Tibial artery (tissue), 4 donors: ENCODE results near the gene MCL1.

Experiments used
- DNase-seq, 2 donors: peaks; one replicate each; pipeline ENCODE4 v3.0.0-alpha.2; 2019
- H3K27ac ChIP-seq, 2 donors: fragments of 200-600 bp; sonication (generic) in 1 of 2; 1 replicate in 1 of 2; 2 replicates in 1 of 2; pipeline ENCODE4 v1.5.1; 2018 to 2019; ENCODE audit warnings: mild to moderate bottlenecking in 1 of 2
- H3K27me3 ChIP-seq, 2 donors: fragments of 200-600 bp; sonication (generic) in 1 of 2; one replicate each; pipeline versions ENCODE4 v1.5.1 to v1.6.0; 2016 to 2019
- H3K36me3 ChIP-seq, 3 donors: fragments of 200-600 bp; sonication (generic) in 2 of 3; one replicate each; pipeline ENCODE4 v1.5.1; 2016 to 2019; ENCODE audit warnings: mild to moderate bottlenecking in 2 of 3
- H3K4me1 ChIP-seq, 4 donors: fragments of 200-600 bp; sonication (generic) in 2 of 4; 1 replicate in 3 of 4; 2 replicates in 1 of 4; pipeline ENCODE4 v1.5.1; 2016 to 2019
- H3K4me3 ChIP-seq, 2 donors: fragments of 200-600 bp; sonication (generic) in 1 of 2; 1 replicate in 1 of 2; 2 replicates in 1 of 2; pipeline ENCODE4 v1.5.1; 2018 to 2019; ENCODE audit warnings: mild to moderate bottlenecking in 2 of 2
- H3K9me3 ChIP-seq, 3 donors: fragments of 200-600 bp; sonication (generic) in 1 of 3; one replicate each; pipeline ENCODE4 v1.5.1; 2016 to 2019
- intact Hi-C: fragments of 100-400 bp; cut with DNase I; formaldehyde crosslinking; loops from one replicate; pipeline ENCODE4 v1.15.0; 2023; ENCODE audit warnings: low total_unique reads
- TF ChIP-seq, protein P1 (sequence below), 2 experiments: fragments of 200-600 bp in 1 of 2; fragments of 450-650 bp in 1 of 2; IDR thresholded peaks; one replicate each; pipeline ENCODE4 v1.5.1; 2017 to 2019; ENCODE audit warnings: antibody characterized with exemption in 2 of 2, mild to moderate bottlenecking in 1 of 2, moderate library complexity in 1 of 2

MCL1 gene

DNA sequence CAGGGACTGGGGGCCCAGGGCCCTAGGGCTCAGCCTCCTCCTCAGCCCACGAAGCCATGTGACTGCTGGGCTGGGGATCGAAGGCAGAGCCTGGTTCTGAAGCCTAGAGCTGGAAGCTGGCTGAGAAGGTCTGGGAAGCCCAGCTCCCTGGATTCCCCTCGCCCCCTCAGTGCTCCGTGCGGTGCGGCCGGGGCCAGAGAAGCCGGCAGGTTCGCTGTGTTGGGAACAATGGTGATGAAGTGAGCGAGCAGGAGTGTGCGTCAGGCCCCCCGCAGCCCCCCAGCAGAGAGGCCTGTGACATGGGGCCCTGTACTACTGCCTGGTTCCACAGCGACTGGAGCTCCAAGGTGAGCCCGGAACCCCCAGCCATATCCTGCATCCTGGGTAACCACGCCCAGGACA is 21.1 kb downstream of the MCL1 start:
- Histone ChIP-seq H3K27me3 (no peaks in the 10 kb centered on the region), H3K4me3 (peak overlapping the region in 1 of 2 donors; percentile 33), H3K4me1 (peaks cover 8 to 65% (median 54%) of the 10 kb centered on the region in 4 donors), H3K27ac (peak overlapping the region; percentile 99), H3K9me3 (no peaks in the 10 kb centered on the region), H3K36me3 (peaks cover 0 to 44% (median 39%) of the 10 kb centered on the region in 3 donors)
- TF ChIP-seq, protein P1, sequence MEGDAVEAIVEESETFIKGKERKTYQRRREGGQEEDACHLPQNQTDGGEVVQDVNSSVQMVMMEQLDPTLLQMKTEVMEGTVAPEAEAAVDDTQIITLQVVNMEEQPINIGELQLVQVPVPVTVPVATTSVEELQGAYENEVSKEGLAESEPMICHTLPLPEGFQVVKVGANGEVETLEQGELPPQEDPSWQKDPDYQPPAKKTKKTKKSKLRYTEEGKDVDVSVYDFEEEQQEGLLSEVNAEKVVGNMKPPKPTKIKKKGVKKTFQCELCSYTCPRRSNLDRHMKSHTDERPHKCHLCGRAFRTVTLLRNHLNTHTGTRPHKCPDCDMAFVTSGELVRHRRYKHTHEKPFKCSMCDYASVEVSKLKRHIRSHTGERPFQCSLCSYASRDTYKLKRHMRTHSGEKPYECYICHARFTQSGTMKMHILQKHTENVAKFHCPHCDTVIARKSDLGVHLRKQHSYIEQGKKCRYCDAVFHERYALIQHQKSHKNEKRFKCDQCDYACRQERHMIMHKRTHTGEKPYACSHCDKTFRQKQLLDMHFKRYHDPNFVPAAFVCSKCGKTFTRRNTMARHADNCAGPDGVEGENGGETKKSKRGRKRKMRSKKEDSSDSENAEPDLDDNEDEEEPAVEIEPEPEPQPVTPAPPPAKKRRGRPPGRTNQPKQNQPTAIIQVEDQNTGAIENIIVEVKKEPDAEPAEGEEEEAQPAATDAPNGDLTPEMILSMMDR (IDR thresholded peaks at IDR 0.05): no peak
- peak in 1 of 2 donors; percentile 62 for DNase-seq
- intact Hi-C loops: loop anchor here (10.0 kb wide), 1 partner anchor 446 kb away; the partner anchor contains the start of genes MINDY1 and PRUNE1

DNA sequence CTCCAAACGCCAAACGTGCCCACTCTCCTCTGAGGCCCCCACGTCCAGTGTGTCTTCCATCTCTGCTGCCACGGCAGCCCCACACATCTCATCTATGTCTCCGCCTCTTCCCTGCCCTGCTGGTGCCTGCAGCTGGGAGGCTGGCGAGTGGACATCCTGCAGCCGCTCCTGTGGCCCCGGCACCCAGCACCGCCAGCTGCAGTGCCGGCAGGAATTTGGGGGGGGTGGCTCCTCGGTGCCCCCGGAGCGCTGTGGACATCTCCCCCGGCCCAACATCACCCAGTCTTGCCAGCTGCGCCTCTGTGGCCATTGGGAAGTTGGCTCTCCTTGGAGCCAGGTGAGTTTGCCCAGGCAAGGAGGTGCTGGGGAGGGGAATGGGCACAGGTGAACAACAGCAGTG is 21.6 kb downstream of the MCL1 start:
- no peaks in the 10 kb centered on the region for H3K27me3 ChIP-seq
- intact Hi-C loops: loop anchor here (10.0 kb wide), 1 partner anchor 447 kb away; the partner anchor contains the start of genes MINDY1 and PRUNE1
- no peak overlapping the region for H3K4me3 ChIP-seq
- peak overlapping the region; percentile 99 for H3K27ac ChIP-seq
- peaks cover 0 to 44% (median 39%) of the 10 kb centered on the region in 3 donors for H3K36me3 ChIP-seq
- peak in 1 of 2 donors; percentile 67 for DNase-seq
- peaks cover 5 to 65% (median 54%) of the 10 kb centered on the region in 4 donors for H3K4me1 ChIP-seq
- TF ChIP-seq, protein P1 (IDR thresholded peaks at IDR 0.05): no peak
- H3K9me3 ChIP-seq: no peaks in the 10 kb centered on the region

DNA sequence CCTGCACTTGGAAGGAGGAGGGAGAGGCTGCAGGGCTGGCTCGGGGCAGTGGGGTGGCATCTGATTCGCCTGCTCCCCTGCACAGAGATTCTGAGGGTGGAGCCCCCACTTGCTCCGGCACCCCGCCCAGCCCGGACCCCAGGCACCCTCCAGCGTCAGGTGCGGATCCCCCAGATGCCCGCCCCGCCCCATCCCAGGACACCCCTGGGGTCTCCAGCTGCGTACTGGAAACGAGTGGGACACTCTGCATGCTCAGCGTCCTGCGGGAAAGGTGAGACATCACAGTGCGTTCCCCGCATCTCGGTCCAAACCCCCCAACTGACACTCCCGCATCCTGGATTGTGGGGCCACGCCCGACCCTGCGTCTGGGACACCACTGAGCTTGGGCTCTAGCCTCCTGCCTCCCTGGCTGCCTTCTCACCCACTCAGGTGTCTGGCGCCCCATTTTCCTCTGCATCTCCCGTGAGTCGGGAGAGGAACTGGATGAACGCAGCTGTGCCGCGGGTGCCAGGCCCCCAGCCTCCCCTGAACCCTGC is 22.3 kb downstream of the MCL1 start:
- no peak for DNase-seq
- Histone ChIP-seq H3K4me1 (peaks cover under 1 to 65% (median 54%) of the 10 kb centered on the region in 4 donors), H3K36me3 (peaks cover 0 to 44% (median 39%) of the 10 kb centered on the region in 3 donors), H3K9me3 (no peaks in the 10 kb centered on the region), H3K27me3 (no peaks in the 10 kb centered on the region), H3K27ac (peak overlapping the region in 1 of 2 donors; percentile 99), H3K4me3 (no peak overlapping the region)
- TF ChIP-seq, protein P1 (IDR thresholded peaks at IDR 0.05): no peak
- intact Hi-C loops: loop anchor here (10.0 kb wide), 1 partner anchor 448 kb away; the partner anchor contains the start of genes MINDY1 and PRUNE1

DNA sequence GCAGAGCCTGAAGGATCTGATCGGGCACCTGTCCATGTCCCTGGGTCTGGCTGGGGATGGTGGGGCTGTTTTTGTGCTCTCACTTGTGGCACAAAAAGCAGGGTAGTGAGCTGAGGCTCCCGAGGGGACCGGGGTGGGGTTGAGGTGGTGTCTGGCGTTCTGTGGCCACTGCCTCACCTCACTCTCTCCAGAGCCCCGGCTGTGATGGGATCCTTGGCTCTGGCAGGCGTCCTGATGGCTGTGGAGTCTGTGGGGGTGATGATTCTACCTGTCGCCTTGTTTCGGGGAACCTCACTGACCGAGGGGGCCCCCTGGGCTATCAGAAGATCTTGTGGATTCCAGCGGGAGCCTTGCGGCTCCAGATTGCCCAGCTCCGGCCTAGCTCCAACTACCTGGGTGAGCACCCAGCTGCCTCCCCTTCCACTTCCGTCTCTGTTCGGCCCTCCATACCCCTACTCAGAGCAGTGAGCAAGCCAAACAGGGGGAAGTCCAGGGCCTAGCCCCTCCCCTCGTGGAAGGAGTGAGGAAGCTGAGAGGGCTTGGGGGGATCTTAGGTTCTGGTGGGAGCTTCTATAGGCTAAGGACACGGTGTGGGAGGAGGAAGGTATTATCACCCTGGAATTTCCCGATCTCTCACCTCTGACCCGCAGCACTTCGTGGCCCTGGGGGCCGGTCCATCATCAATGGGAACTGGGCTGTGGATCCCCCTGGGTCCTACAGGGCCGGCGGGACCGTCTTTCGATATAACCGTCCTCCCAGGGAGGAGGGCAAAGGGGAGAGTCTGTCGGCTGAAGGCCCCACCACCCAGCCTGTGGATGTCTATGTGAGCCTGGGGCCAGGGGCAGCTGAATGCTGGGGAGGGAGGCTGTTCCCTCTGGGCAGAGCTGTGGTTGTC is 23.2 kb downstream of the MCL1 start:
- DNase-seq: no peak
- no peak overlapping the region for H3K27ac ChIP-seq
- no peak overlapping the region for H3K4me3 ChIP-seq
- H3K36me3 ChIP-seq: peaks cover 0 to 44% (median 39%) of the 10 kb centered on the region in 3 donors
- H3K27me3 ChIP-seq: no peaks in the 10 kb centered on the region
- intact Hi-C loops: loop anchor here (10.0 kb wide), 1 partner anchor 449 kb away; the partner anchor contains the start of genes MINDY1 and PRUNE1
- H3K4me1 ChIP-seq: peaks cover 3 to 73% (median 61%) of the 10 kb centered on the region in 4 donors
- TF ChIP-seq, protein P1 (IDR thresholded peaks at IDR 0.05): no peak
- no peaks in the 10 kb centered on the region for H3K9me3 ChIP-seq

DNA sequence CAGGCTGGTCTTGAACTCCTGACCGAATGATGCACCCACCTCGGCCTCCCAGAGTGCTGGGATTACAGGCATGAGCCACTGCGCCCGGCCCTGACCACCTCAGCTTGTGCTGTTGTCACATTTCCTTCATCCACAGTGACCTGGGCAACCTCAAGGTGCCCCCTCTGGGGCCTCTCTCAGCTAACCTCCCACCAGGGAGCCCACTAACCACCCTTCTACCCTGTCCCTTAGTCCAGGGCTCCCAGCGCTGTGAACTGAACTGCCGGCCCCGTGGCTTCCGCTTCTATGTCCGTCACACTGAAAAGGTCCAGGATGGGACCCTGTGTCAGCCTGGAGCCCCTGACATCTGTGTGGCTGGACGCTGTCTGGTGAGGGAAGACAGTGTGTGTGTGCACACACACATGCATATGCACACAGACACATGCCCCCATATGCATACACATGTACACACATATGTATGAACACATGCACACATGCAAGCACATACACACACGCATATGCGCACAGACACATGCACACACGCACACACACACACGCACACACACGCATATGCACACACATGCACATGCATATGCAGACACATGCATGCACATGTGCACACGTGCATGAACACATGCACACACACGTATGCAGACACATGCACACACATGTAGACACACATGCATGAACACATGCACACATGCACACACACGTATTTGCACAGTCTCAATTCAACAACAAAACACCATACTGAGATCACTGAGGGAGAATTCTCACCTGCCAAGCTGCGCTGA is 24.0 kb downstream of the MCL1 start:
- H3K4me1 ChIP-seq: peaks cover 3 to 76% (median 65%) of the 10 kb centered on the region in 4 donors
- intact Hi-C loops: loop anchor here (10.0 kb wide), 1 partner anchor 449 kb away; the partner anchor contains the start of genes MINDY1 and PRUNE1
- no peak overlapping the region for H3K27ac ChIP-seq
- H3K27me3 ChIP-seq: no peaks in the 10 kb centered on the region
- no peak for DNase-seq
- no peak overlapping the region for H3K4me3 ChIP-seq
- H3K36me3 ChIP-seq: peaks cover 0 to 44% (median 39%) of the 10 kb centered on the region in 3 donors
- TF ChIP-seq, protein P1 (IDR thresholded peaks at IDR 0.05): no peak
- no peaks in the 10 kb centered on the region for H3K9me3 ChIP-seq
